IMR-90 (cell line): Measurements from ENCODE around the gene CCDC102B. TPM values are rescaled to one million over a fixed set of nuclear protein-coding genes. Genes with fewer than 3 reads are reported as not detected.

ENCODE experiments used
- ATAC-seq: fragments of 200-7000 bp; cut with Tn5 transposase; 2 replicates; pipeline ENCODE4 v1.9.1; 2020; ENCODE audit warnings: low read depth, mild to moderate bottlenecking, moderate library complexity
- BruUV-seq: library from RNA; stranded (reverse); fragments of 400-500 nt; replicated peaks from 2 replicates; lab custom pipeline; 2021; lab: Mats Ljungman, UMichigan
- CTCF ChIA-PET: fragments of 300-600 bp; formaldehyde crosslinking; extraction: SDS; loops from one replicate; lab custom pipeline; 2021; ENCODE audit warnings: antibody characterized with exemption; lab: Yijun Ruan, JAX
- POLR2A ChIA-PET: fragments of 300-600 bp; sonication (Branson Sonifier 250); formaldehyde crosslinking; loops from one replicate; lab custom pipeline; 2022; ENCODE audit warnings: antibody characterized with exemption; ENCODE audit not compliant: unreplicated experiment; lab: Charles Lee
- DNase-seq: peaks from one replicate; pipeline ENCODE4 v3.0.0; 2013
- H2AFZ ChIP-seq: replicated peaks from 2 replicates; pipeline ENCODE3; 2013; ENCODE audit warnings: low read length, mild to moderate bottlenecking; ENCODE audit not compliant: poor library complexity
- H2AK5ac ChIP-seq: 2 replicates; pipeline ENCODE4 v1.6.1; 2013; ENCODE audit warnings: low read depth, low read length, inconsistent platforms
- H2AK9ac ChIP-seq: replicated peaks from 2 replicates; pipeline ENCODE3; 2013; ENCODE audit warnings: mild to moderate bottlenecking, low read depth, low read length, moderate library complexity; ENCODE audit not compliant: poor library complexity
- H2BK120ac ChIP-seq: 2 replicates; pipeline ENCODE4 v1.6.1; 2013; ENCODE audit warnings: low read depth, low read length, inconsistent platforms
- H2BK15ac ChIP-seq: 3 replicates; pipeline ENCODE4 v1.6.1; 2013; ENCODE audit warnings: low read depth, low read length, inconsistent platforms
- H2BK20ac ChIP-seq: 2 replicates; pipeline ENCODE4 v1.6.1; 2013; ENCODE audit warnings: low read depth, mild to moderate bottlenecking, inconsistent platforms, low read length, moderate library complexity
- H2BK5ac ChIP-seq: 2 replicates; pipeline ENCODE4 v1.6.1; 2013; ENCODE audit warnings: mild to moderate bottlenecking, low read depth, low read length, inconsistent platforms; ENCODE audit not compliant: poor library complexity, severe bottlenecking
- H3K14ac ChIP-seq: replicated peaks from 2 replicates; pipeline ENCODE4 v1.6.1; 2013; ENCODE audit warnings: low read depth, low read length, inconsistent platforms
- H3K18ac ChIP-seq: 2 replicates; pipeline ENCODE4 v1.6.1; 2013; ENCODE audit warnings: low read depth, low read length, control low read depth
- H3K23ac ChIP-seq: 2 replicates; pipeline ENCODE4 v1.6.1; 2013; ENCODE audit warnings: low read depth, low read length, inconsistent platforms
- H3K27ac ChIP-seq: 2 replicates; pipeline ENCODE4 v1.5.1; 2013; ENCODE audit warnings: mild to moderate bottlenecking, control low read depth, low read length; ENCODE audit not compliant: insufficient read depth
- H3K27me3 ChIP-seq: 2 replicates; pipeline ENCODE4 v1.6.1; 2013; ENCODE audit warnings: low read length; ENCODE audit not compliant: control insufficient read depth, insufficient read depth
- H3K36me3 ChIP-seq: 2 replicates; pipeline ENCODE4 v1.6.1; 2013; ENCODE audit warnings: low read length, mixed read lengths; ENCODE audit not compliant: control insufficient read depth, insufficient read depth
- H3K4ac ChIP-seq: 2 replicates; pipeline ENCODE4 v1.6.1; 2013; ENCODE audit warnings: low read depth, low read length, inconsistent platforms
- H3K4me1 ChIP-seq: 2 replicates; pipeline ENCODE4 v1.6.1; 2013; ENCODE audit warnings: low read length, mixed read lengths; ENCODE audit not compliant: control insufficient read depth, insufficient read depth
- H3K4me2 ChIP-seq: 2 replicates; pipeline ENCODE4 v1.6.1; 2013; ENCODE audit warnings: low read depth, mild to moderate bottlenecking, control low read depth, low read length, moderate library complexity
- H3K4me3 ChIP-seq: 2 replicates; pipeline ENCODE4 v1.5.1; 2013; ENCODE audit warnings: low read depth, mild to moderate bottlenecking, control low read depth, low read length, moderate library complexity; ENCODE audit not compliant: insufficient read depth
- H3K56ac ChIP-seq: 2 replicates; pipeline ENCODE4 v1.6.1; 2013; ENCODE audit warnings: low read length, inconsistent platforms; ENCODE audit not compliant: insufficient read depth; ENCODE audit errors: extremely low read depth
- H3K79me1 ChIP-seq, 2 experiments: 2 replicates each; pipeline ENCODE4 v1.6.1; 2013; ENCODE audit warnings: low read length in 2 of 2, inconsistent platforms in 1 of 2, low read depth in 1 of 2
- H3K9ac ChIP-seq: 2 replicates; pipeline ENCODE4 v1.6.1; 2013; ENCODE audit warnings: low read depth, low read length, control low read depth
- H3K9me1 ChIP-seq: 2 replicates; pipeline ENCODE4 v1.6.1; 2013; ENCODE audit warnings: low read length, inconsistent platforms; ENCODE audit not compliant: insufficient read depth
- H3K9me3 ChIP-seq: 2 replicates; pipeline ENCODE4 v1.6.1; 2013; ENCODE audit warnings: low read length; ENCODE audit not compliant: control insufficient read depth, insufficient read depth
- H4K20me1 ChIP-seq: 2 replicates; pipeline ENCODE4 v1.6.1; 2013; ENCODE audit warnings: low read length, inconsistent platforms; ENCODE audit not compliant: insufficient read depth
- H4K5ac ChIP-seq: 2 replicates; pipeline ENCODE4 v1.6.1; 2013; ENCODE audit warnings: mild to moderate bottlenecking, low read depth, low read length, control low read depth
- H4K8ac ChIP-seq, 2 experiments: 2 replicates each; pipeline ENCODE4 v1.6.1; 2013; ENCODE audit warnings: low read depth in 2 of 2, low read length in 2 of 2, control low read depth in 1 of 2, inconsistent platforms in 1 of 2
- H4K91ac ChIP-seq: 2 replicates; pipeline ENCODE4 v1.6.1; 2013; ENCODE audit warnings: low read depth, low read length, inconsistent platforms; ENCODE audit not compliant: insufficient read depth
- BHLHE40 ChIP-seq: fragments of 150-350 bp; IDR thresholded peaks from 2 replicates; pipeline ENCODE4 v1.6.1; 2016; ENCODE audit warnings: mild to moderate bottlenecking, low read depth, low read length
- ELK1 ChIP-seq: fragments of 150-350 bp; IDR thresholded peaks from 2 replicates; pipeline ENCODE4 v1.6.1; 2016; ENCODE audit warnings: low read depth, mild to moderate bottlenecking, low read length, moderate library complexity, borderline replicate concordance
- FOS ChIP-seq: fragments of 150-350 bp; IDR thresholded peaks from 2 replicates; pipeline ENCODE4 v1.6.1; 2016; ENCODE audit warnings: low read depth, low read length
- MAFK ChIP-seq: IDR thresholded peaks from 2 replicates; pipeline ENCODE4 v1.6.1; 2012; ENCODE audit warnings: low read depth, low read length, improper control_type of control experiment
- MXI1 ChIP-seq: IDR thresholded peaks from 2 replicates; pipeline ENCODE4 v1.6.1; 2012; ENCODE audit warnings: low read depth, mild to moderate bottlenecking, low read length, moderate library complexity, borderline replicate concordance
- RCOR1 ChIP-seq: IDR thresholded peaks from 2 replicates; pipeline ENCODE4 v1.6.1; 2012; ENCODE audit warnings: mild to moderate bottlenecking, low read length, improper control_type of control experiment; ENCODE audit not compliant: insufficient replicate concordance
- RFX5 ChIP-seq: IDR thresholded peaks from 2 replicates; pipeline ENCODE4 v1.8.0; 2012; ENCODE audit warnings: low read depth, mild to moderate bottlenecking, low read length, moderate library complexity
- SMC3 ChIP-seq: fragments of 150-350 bp; IDR thresholded peaks from 2 replicates; pipeline ENCODE4 v1.6.1; 2016; ENCODE audit warnings: low read depth, mild to moderate bottlenecking, antibody characterized with exemption, low read length, moderate library complexity
- WGBS, 2 experiments: methylation state at CpG; one replicate each; pipeline versions ENCODE4 v1.1.5 to v1.1.7; 2013; ENCODE audit warnings: missing lambda C conversion rate in 2 of 2; ENCODE audit not compliant: insufficient read length in 1 of 2; ENCODE audit errors: extremely low coverage in 2 of 2; 5-methylcytosine and 5-hydroxymethylcytosine counted together
- dilution Hi-C: fragments of 300-500 bp; cut with HindIII; formaldehyde crosslinking; loops from one replicate; pipeline ENCODE4 v1.14.3; 2018; ENCODE audit warnings: low sequenced_read_pairs; ENCODE audit not compliant: unreplicated experiment
- in situ Hi-C: fragments of 300-500 bp; cut with MboI; formaldehyde crosslinking; loops from 3 replicates; pipeline ENCODE4 v1.14.3; 2019; ENCODE audit warnings: low sequenced_read_pairs, inconsistent platforms, mixed read lengths
- intact Hi-C: fragments of 100-400 bp; cut with micrococcal nuclease; formaldehyde crosslinking; loops from 2 replicates; pipeline ENCODE4 v1.10.0; 2022
- polyA plus RNA-seq, 3 experiments: library from polyadenylated mRNA; depleted of rRNA; stranded (reverse); fragments of >200 nt; gene quantifications; 2 replicates each; pipeline ENCODE4 v1.2.3, GENCODE V29; 2012; ENCODE audit warnings: low replicate concordance in 1 of 3
- total RNA-seq: library from RNA; depleted of rRNA; stranded (reverse); fragments of >200 nt; gene quantifications from 2 replicates; pipeline ENCODE4 v1.2.3, GENCODE V29; 2012

Gene CCDC102B
- total and polyA plus RNA-seq, 2 of the 4 experiments (the other 2 are of a cell fraction): 0.54 to 1.4 TPM

DNA sequence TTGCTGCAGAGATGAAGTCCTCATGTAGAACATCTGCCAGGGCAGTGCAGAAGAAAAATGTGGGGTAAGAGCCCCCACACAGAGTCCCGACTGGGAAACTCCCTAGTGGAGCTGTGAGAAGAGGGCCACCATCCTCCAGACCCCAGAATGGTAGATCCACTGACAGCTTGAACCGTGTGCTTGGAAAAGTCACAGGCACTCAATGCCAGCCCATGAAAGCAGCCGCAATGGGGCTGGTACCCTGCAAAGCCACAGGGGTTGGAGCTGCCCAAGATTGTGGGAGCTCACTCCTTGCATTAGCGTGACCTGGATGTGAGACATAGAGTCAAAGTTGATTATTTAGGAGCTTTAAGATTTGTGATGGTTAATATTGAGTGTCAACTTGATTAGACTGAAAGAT lies 197.8 kb downstream of the CCDC102B start:
- Histone ChIP-seq H4K20me1 (no peaks in the 10 kb centered on the region), H2BK15ac (no peak overlapping the region), H2AK9ac (no peak overlapping the region), H3K27ac (no peak overlapping the region), H3K36me3 (no peaks in the 10 kb centered on the region), H3K9me1 (no peaks in the 10 kb centered on the region), H3K4me1 (no peaks in the 10 kb centered on the region), H3K4ac (no peak overlapping the region), H2BK120ac (no peak overlapping the region), H3K79me1 (no peaks in the 10 kb centered on the region), H2AK5ac (no peak overlapping the region), H4K5ac (no peak overlapping the region), H3K9me3 (no peaks in the 10 kb centered on the region), H3K4me3 (no peak overlapping the region), H3K56ac (no peak overlapping the region), H3K18ac (no peak overlapping the region), H2BK20ac (no peak overlapping the region), H3K4me2 (no peak overlapping the region), H3K9ac (no peak overlapping the region), H3K14ac (no peak overlapping the region), H4K91ac (no peak overlapping the region), H4K8ac (no peak overlapping the region), H2AFZ (no peak overlapping the region), H3K23ac (no peak overlapping the region), H3K27me3 (no peaks in the 10 kb centered on the region), H2BK5ac (no peak overlapping the region)
- POLR2A ChIA-PET: no interaction called here
- dilution Hi-C loops: no loop called here
- intact Hi-C loops: no loop called here
- ATAC-seq (no peak), DNase-seq (no peak)
- in situ Hi-C loops: no loop called here
- CTCF ChIA-PET: interaction anchor here (0.6 kb wide), 1 partner anchor 18 kb away, joined by 7 read pairs; no protein-coding TSS in a partner anchor
- no peak for TF ChIP-seq RCOR1
- no peak for TF ChIP-seq SMC3
- TF ChIP-seq RFX5: no peak
- no peak for TF ChIP-seq ELK1
- no peak for TF ChIP-seq FOS
- no peak for TF ChIP-seq MXI1
- TF ChIP-seq MAFK: no peak
- no peak for TF ChIP-seq BHLHE40
- 60% methylated on average over 1 of the region's 4 CpGs; no CpG with 5 or more reads in 1 of the 2 experiments for WGBS, 2 experiments
- BruUV-seq: no TSS peak
